Fibroblast of peridontal ligament (primary cell): ENCODE measurements around the gene STXBP4.
A peak's percentile ranks its signal among the peaks of the same experiment; 100 is the strongest.

Experiments
- DNase-seq: peaks from one replicate; pipeline ENCODE4 v3.0.0-alpha.2; 2010; ENCODE audit errors: extremely low read depth

The STXBP4 gene

GRCh38 chr17:54971147-54971546, 2.6 kb downstream of the STXBP4 start:
- DNase-seq = no peak

- no peak for DNase-seq
Measured at GRCh38 chr17:54971901-54972300, 3.3 kb downstream of the STXBP4 start.

GRCh38 chr17:54972406-54973138, 4.0 kb downstream of the STXBP4 start:
- DNase-seq = no peak

GRCh38 chr17:54974759-54975158, 6.2 kb downstream of the STXBP4 start:
- DNase-seq = no peak

GRCh38 chr17:54976316-54976715, 7.8 kb downstream of the STXBP4 start:
- DNase-seq = no peak

GRCh38 chr17:54977744-54978143, 9.2 kb downstream of the STXBP4 start:
- DNase-seq = no peak

GRCh38 chr17:54979657-54980056, 11.1 kb downstream of the STXBP4 start:
- DNase-seq = no peak

- DNase-seq = no peak
Measured at GRCh38 chr17:54980375-54980774, 11.8 kb downstream of the STXBP4 start.

- peak; percentile 61 for DNase-seq
Measured at GRCh38 chr17:54982399-54982798, 13.8 kb downstream of the STXBP4 start.

- DNase-seq = no peak
Measured at GRCh38 chr17:54983260-54983659, 14.7 kb downstream of the STXBP4 start.

- DNase-seq = no peak
Measured at GRCh38 chr17:54985476-54985875, 16.9 kb downstream of the STXBP4 start.

GRCh38 chr17:54990118-54990517, 21.6 kb downstream of the STXBP4 start:
- no peak for DNase-seq

GRCh38 chr17:54991567-54991966, 23.0 kb downstream of the STXBP4 start:
- no peak for DNase-seq

- peak; percentile 69 for DNase-seq
Measured at GRCh38 chr17:54992797-54993639, 24.5 kb downstream of the STXBP4 start.

- no peak for DNase-seq
Measured at GRCh38 chr17:54996441-54996840, 27.9 kb downstream of the STXBP4 start.

GRCh38 chr17:55002458-55002857, 33.9 kb downstream of the STXBP4 start:
- DNase-seq = no peak

- no peak for DNase-seq
Measured at GRCh38 chr17:55004484-55004883, 35.9 kb downstream of the STXBP4 start.

- peak; percentile 7 for DNase-seq
Measured at GRCh38 chr17:55005520-55005919, 37.0 kb downstream of the STXBP4 start.

GRCh38 chr17:55023626-55024025, 55.1 kb downstream of the STXBP4 start:
- no peak for DNase-seq

- DNase-seq = no peak
Measured at GRCh38 chr17:55037828-55038227, 69.3 kb downstream of the STXBP4 start.

GRCh38 chr17:55038291-55038690, 69.7 kb downstream of the STXBP4 start:
- no peak for DNase-seq

- no peak for DNase-seq
Measured at GRCh38 chr17:55040611-55041010, 72.0 kb downstream of the STXBP4 start.

- DNase-seq = peak; percentile 16
Measured at GRCh38 chr17:55053855-55054254, 85.3 kb downstream of the STXBP4 start.
